Vagina (tissue), 2 donors: Measurements from ENCODE around the gene REV3L. TPM values are rescaled to one million over a fixed set of nuclear protein-coding genes. Genes with fewer than 3 reads are reported as not detected.

Source experiments
- DNase-seq, 2 donors: peaks; one replicate each; pipeline ENCODE4 v3.0.0-alpha.2; 2017; ENCODE audit errors: extremely low spot score in 2 of 2
- H3K27ac ChIP-seq: fragments of 200-600 bp; sonication (generic); one replicate; pipeline ENCODE4 v1.5.1; 2019
- H3K27me3 ChIP-seq: fragments of 200-600 bp; sonication (generic); one replicate; pipeline ENCODE4 v1.5.1; 2019
- H3K36me3 ChIP-seq, 2 donors: fragments of 200-600 bp; sonication (generic); one replicate each; pipeline ENCODE4 v1.5.1; 2017 to 2019
- H3K4me1 ChIP-seq: fragments of 200-600 bp; sonication (generic); one replicate; pipeline ENCODE4 v1.5.1; 2019
- H3K4me3 ChIP-seq, 2 donors: fragments of 200-600 bp; sonication (generic); 1 replicate in 1 of 2; 2 replicates in 1 of 2; pipeline ENCODE4 v1.5.1; 2016 to 2019
- H3K9me3 ChIP-seq: fragments of 200-600 bp; sonication (generic); one replicate; pipeline ENCODE4 v1.5.1; 2019
- POLR2A ChIP-seq, 2 donors: fragments of 450-650 bp; IDR thresholded peaks; one replicate each; pipeline ENCODE4 v1.6.1; 2017; ENCODE audit warnings: antibody characterized with exemption in 2 of 2, mild to moderate bottlenecking in 2 of 2, moderate library complexity in 2 of 2
- POLR2AphosphoS5 ChIP-seq, 2 donors: sonication (generic); formaldehyde crosslinking; IDR thresholded peaks; one replicate each; pipeline ENCODE4 v1.9.0; 2017; ENCODE audit warnings: antibody characterized with exemption in 2 of 2, mild to moderate bottlenecking in 2 of 2, low read depth in 1 of 2; ENCODE audit not compliant: insufficient read depth in 1 of 2
- intact Hi-C: fragments of 100-400 bp; cut with DNase I; formaldehyde crosslinking; loops from one replicate; pipeline ENCODE4 v1.15.1; 2023
- total RNA-seq: library from RNA; depleted of rRNA; stranded (reverse); fragments of >200 nt; gene quantifications from one replicate; pipeline ENCODE4 v1.2.3, GENCODE V29; 2016
- TF ChIP-seq, protein P1 (sequence below), 3 experiments: fragments of 450-650 bp in 2 of 3; fragments of 200-600 bp in 1 of 3; sonication (generic) in 1 of 3; IDR thresholded peaks; one replicate each; pipeline ENCODE4 v1.5.1; 2017 to 2019; ENCODE audit warnings: antibody characterized with exemption in 3 of 3, mild to moderate bottlenecking in 2 of 3, moderate library complexity in 2 of 3

Gene REV3L
- total RNA-seq, 1 donor from 2014 or later = 33.9 TPM

DNA sequence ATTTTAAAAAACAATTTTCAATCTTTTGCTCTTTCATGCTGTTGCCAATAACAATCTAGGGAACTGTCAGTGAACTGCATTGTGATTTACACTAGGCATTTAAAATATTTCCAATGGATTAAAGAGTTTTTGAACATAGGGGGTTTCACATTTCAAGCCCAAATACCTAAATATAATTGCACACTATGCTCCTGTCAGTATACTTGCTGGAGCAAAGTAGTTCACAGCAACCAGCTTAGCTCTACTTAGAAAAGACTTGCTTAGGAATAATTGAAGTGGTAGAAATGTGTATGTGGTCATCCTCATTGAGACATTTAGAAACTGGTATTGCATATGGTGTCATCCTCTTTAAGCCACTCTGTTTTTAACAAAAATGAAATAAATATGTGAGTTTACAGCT lies 41.7 kb upstream of the REV3L start:
- H3K27ac ChIP-seq = peak overlapping the region; percentile 38
- intact Hi-C loops = no loop called here
- H3K36me3 ChIP-seq = no peaks in the 10 kb centered on the region
- no peak for DNase-seq
- TF ChIP-seq, protein P1, sequence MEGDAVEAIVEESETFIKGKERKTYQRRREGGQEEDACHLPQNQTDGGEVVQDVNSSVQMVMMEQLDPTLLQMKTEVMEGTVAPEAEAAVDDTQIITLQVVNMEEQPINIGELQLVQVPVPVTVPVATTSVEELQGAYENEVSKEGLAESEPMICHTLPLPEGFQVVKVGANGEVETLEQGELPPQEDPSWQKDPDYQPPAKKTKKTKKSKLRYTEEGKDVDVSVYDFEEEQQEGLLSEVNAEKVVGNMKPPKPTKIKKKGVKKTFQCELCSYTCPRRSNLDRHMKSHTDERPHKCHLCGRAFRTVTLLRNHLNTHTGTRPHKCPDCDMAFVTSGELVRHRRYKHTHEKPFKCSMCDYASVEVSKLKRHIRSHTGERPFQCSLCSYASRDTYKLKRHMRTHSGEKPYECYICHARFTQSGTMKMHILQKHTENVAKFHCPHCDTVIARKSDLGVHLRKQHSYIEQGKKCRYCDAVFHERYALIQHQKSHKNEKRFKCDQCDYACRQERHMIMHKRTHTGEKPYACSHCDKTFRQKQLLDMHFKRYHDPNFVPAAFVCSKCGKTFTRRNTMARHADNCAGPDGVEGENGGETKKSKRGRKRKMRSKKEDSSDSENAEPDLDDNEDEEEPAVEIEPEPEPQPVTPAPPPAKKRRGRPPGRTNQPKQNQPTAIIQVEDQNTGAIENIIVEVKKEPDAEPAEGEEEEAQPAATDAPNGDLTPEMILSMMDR (IDR thresholded peaks at IDR 0.05) = no peak
- no peak for TF ChIP-seq POLR2A (IDR thresholded peaks at IDR 0.05)
- no peaks in the 10 kb centered on the region for H3K9me3 ChIP-seq
- no peaks in the 10 kb centered on the region for H3K27me3 ChIP-seq
- H3K4me3 ChIP-seq = no peak overlapping the region
- H3K4me1 ChIP-seq = peaks cover 21% of the 10 kb centered on the region

DNA sequence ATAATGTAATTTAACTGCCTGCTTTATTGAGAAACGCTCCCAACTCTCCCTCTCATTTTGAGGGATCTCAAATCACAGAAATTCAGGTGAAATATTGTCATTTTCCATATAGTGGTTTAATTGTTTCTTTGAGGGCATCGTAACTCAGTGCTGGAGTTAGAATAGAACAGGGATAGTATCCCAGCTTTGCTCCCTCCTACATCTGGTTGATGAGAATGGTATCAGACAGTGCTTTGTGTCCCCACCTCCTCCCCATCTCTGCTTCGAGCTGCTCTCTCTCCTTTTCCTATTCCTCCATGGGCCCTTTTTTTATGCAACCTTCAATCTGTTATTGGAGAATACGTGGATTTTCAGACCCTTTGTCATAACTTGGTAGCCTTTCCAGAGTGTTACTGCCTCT lies 41.2 kb upstream of the REV3L start:
- no peaks in the 10 kb centered on the region for H3K27me3 ChIP-seq
- intact Hi-C loops = no loop called here
- H3K9me3 ChIP-seq = no peaks in the 10 kb centered on the region
- peak overlapping the region; percentile 38 for H3K27ac ChIP-seq
- H3K36me3 ChIP-seq = no peaks in the 10 kb centered on the region
- DNase-seq = no peak
- H3K4me3 ChIP-seq = no peak overlapping the region
- peaks cover 21% of the 10 kb centered on the region for H3K4me1 ChIP-seq
- TF ChIP-seq, protein P1 (IDR thresholded peaks at IDR 0.05) = no peak
- TF ChIP-seq POLR2A (IDR thresholded peaks at IDR 0.05) = no peak
- TF ChIP-seq POLR2AphosphoS5 (IDR thresholded peaks at IDR 0.05; ENCODE audit: insufficient read depth in 1 of 2, low read depth in 1 of 2) = no peak

DNA sequence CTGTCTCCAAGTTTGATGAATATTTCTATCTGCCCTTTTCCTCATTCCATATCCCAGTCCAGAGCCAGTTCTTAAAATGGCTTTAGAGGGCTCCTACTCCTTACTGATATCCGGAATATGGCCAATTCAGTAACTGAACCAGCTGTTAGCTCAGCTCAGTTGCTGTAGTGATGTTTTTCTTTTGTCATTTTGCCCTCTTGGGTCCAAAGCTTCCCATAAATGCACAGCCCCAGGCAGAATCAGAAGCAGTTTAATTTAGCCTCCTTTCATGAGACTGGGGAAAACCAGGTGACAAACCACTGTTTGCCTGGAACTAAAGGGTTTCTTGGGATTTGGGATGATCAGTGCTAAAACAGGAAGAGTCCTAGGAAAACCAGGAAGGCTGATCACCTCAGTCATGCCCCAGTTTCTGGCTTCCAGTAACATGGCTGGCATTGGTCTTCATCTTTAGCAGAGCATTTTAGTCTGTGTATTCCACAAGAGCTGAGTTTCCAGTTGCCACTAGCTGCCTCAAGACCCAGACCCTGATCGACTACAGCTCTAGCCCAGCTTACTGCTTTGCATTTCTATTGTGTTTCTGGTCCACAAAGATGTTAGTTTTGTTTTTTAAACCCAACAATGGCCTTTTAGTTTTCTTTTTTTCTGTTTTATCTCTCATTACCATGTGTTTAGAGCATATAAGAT lies 40.6 kb upstream of the REV3L start:
- Histone ChIP-seq H3K27ac (peak overlapping the region; percentile 38), H3K9me3 (no peaks in the 10 kb centered on the region), H3K4me1 (peaks cover 21% of the 10 kb centered on the region), H3K36me3 (no peaks in the 10 kb centered on the region), H3K27me3 (no peaks in the 10 kb centered on the region), H3K4me3 (no peak overlapping the region)
- no peak for DNase-seq
- TF ChIP-seq POLR2A (IDR thresholded peaks at IDR 0.05) (no peak), POLR2AphosphoS5 (IDR thresholded peaks at IDR 0.05; ENCODE audit: insufficient read depth in 1 of 2, low read depth in 1 of 2) (no peak)
- TF ChIP-seq, protein P1 (IDR thresholded peaks at IDR 0.05) = no peak
- intact Hi-C loops = no loop called here

DNA sequence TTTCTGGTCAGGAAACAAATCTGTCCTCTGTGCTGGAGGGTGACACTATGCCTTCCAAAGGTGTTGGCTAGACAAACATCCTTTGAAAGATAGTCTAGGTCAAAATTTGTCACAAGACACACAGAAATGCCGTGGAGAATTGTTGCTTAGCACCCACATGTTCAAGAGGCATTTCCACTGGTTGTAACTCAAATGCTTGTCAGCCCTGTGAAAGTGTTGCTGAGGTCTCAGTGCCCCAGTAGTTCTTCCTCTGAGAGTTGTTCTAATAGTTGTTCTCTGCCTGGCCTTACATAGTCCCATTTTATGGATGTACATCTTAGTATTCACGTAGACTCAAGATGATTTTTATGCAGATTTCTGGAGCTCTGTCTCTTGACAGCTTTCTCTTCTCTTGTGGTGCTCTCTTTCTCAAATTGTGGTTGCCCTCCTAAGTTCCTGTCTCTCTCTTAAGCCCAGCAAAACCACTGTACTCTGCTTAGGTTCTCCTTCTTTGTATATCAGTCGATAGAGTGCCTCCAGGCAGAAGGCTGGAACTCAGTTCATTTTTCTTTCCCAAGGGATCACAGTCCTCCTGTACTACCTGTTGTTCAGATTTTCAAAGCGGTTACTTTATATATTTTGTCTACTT lies 39.5 kb upstream of the REV3L start:
- Histone ChIP-seq H3K4me3 (no peak overlapping the region), H3K27ac (peak overlapping the region; percentile 38), H3K9me3 (no peaks in the 10 kb centered on the region), H3K4me1 (peaks cover 21% of the 10 kb centered on the region), H3K27me3 (no peaks in the 10 kb centered on the region), H3K36me3 (no peaks in the 10 kb centered on the region)
- intact Hi-C loops = no loop called here
- TF ChIP-seq, protein P1 (IDR thresholded peaks at IDR 0.05) = no peak
- TF ChIP-seq POLR2AphosphoS5 (IDR thresholded peaks at IDR 0.05; ENCODE audit: insufficient read depth in 1 of 2, low read depth in 1 of 2) (no peak), POLR2A (IDR thresholded peaks at IDR 0.05) (no peak)
- DNase-seq = no peak
